Measurements from ENCODE around the gene IKZF3. TPM values are rescaled to one million over a fixed set of nuclear protein-coding genes. Genes with fewer than 3 reads are reported as not detected.
A peak's percentile ranks its signal among the peaks of the same experiment; 100 is the strongest.

IKZF3 gene
- total RNA-seq, 1 donor from 2014 or later: 0.34 TPM

DNA sequence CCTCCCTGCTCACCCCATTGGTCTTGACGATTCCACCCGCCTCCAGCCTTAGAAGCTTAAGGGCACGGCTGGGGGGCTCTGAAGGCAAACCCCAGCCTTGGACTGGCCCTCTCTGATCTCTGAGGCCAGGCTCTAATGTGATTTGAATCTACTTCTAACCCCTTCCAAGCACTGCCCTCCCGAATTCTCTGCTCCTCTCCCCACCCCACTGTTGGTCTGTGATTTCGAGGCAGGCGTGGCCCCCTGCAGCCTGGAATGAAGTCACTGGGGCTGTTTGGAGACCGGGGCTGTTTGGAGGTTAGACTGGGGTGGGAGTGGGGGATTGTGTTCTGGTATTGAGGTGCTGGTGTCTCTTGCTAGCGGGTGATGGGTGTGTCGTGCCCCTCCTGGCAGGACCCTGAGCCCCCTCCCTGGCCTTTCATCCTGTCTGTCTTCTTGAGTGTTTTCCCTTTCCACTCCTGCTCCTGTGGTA lies 124.2 kb downstream of the IKZF3 start:
- peaks cover 15% of the 10 kb centered on the region for H3K4me1 Mint-ChIP-seq (ENCODE audit: low read depth, unreplicated experiment)
- H3K36me3 Mint-ChIP-seq (ENCODE audit: low read depth, unreplicated experiment): peaks cover 4% of the 10 kb centered on the region
- TF ChIP-seq EZH2 (IDR thresholded peaks at IDR 0.05; ENCODE audit: insufficient read depth, low read length): no peak
- TF ChIP-seq, protein P1, sequence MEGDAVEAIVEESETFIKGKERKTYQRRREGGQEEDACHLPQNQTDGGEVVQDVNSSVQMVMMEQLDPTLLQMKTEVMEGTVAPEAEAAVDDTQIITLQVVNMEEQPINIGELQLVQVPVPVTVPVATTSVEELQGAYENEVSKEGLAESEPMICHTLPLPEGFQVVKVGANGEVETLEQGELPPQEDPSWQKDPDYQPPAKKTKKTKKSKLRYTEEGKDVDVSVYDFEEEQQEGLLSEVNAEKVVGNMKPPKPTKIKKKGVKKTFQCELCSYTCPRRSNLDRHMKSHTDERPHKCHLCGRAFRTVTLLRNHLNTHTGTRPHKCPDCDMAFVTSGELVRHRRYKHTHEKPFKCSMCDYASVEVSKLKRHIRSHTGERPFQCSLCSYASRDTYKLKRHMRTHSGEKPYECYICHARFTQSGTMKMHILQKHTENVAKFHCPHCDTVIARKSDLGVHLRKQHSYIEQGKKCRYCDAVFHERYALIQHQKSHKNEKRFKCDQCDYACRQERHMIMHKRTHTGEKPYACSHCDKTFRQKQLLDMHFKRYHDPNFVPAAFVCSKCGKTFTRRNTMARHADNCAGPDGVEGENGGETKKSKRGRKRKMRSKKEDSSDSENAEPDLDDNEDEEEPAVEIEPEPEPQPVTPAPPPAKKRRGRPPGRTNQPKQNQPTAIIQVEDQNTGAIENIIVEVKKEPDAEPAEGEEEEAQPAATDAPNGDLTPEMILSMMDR (IDR thresholded peaks at IDR 0.05; ENCODE audit: insufficient read depth, low read depth, low read length): no peak
- Histone ChIP-seq H3K4me2 (ENCODE audit: low read length) (peak overlapping the region; percentile 76), H3K9me3 (ENCODE audit: insufficient read depth, low read depth, low read length) (no peaks in the 10 kb centered on the region), H3K36me3 (ENCODE audit: insufficient read depth, low read length) (no peaks in the 10 kb centered on the region), H3K4me3 (ENCODE audit: insufficient read depth, low read depth, low read length) (no peak overlapping the region), H3K9ac (ENCODE audit: low read length) (peak overlapping the region; percentile 20), H3K27ac (ENCODE audit: low read depth, low read length) (no peak overlapping the region), H3K4me1 (ENCODE audit: insufficient read depth, low read length) (peaks cover 25% of the 10 kb centered on the region), H4K20me1 (ENCODE audit: insufficient read depth, low read length) (no peaks in the 10 kb centered on the region), H2AFZ (ENCODE audit: low read depth, low read length) (peak overlapping the region; percentile 75), H3K27me3 (ENCODE audit: insufficient read depth, low read length) (peaks cover 9% of the 10 kb centered on the region), H3K79me2 (ENCODE audit: insufficient read depth, low read length) (no peaks in the 10 kb centered on the region)
- H3K27ac Mint-ChIP-seq (ENCODE audit: unreplicated experiment): peak overlapping the region; percentile 93
- FAIRE-seq (no peak), DNase-seq (ENCODE audit: low read depth) (no peak)
- H3K9me3 Mint-ChIP-seq (ENCODE audit: unreplicated experiment): no peaks in the 10 kb centered on the region
- peaks cover 15% of the 10 kb centered on the region for H3K27me3 Mint-ChIP-seq (ENCODE audit: low read depth, unreplicated experiment)
- peak overlapping the region; percentile 55 for H3K4me3 Mint-ChIP-seq (ENCODE audit: unreplicated experiment)

DNA sequence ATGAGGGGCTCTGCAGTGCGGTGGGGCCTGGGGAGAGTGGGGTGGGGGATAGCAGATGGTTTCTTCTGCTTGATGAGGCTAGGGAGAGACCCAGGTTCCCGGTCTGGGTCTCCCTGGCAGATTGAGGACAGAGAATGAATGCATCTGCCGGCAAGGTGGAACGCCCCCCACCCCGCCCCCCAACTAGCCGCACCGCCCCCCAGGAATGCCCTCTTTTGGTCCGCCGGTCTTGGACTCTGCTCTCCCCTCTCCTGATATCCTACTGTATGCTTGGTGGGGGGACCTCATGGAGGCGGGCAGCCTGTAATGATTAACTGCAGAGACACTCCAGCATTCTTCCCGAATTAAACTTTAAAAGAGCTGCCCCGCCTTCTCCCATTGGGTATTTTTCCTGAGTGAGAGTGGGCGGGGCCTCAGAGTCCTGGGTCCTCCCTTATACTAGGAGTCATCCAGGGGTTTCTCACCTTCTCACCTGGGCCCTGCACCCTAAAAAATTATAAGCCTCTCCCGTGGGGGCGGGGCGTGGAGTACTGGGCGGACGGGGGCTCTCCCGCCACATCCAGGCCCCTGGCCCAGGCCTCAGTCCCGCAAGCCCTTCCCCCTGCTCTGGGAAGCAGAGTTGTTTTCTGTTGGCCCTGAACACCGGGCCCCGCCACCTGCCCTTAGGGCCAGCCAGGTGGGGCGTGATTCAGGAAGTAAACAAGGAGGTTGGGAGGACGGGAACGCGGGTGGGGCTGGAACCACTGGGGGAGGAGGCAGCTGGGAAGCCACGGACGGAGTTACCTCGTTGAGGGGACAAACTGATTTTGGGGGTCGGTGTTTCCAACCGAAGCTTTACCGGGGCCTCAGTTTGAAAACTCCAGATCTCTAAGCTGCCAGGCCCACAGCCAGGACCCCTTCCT lies 124.9 kb downstream of the IKZF3 start:
- peaks cover 15% of the 10 kb centered on the region for H3K27me3 Mint-ChIP-seq (ENCODE audit: low read depth, unreplicated experiment)
- DNase-seq (ENCODE audit: low read depth) (no peak), FAIRE-seq (no peak)
- H3K4me2 ChIP-seq (ENCODE audit: low read length): peak overlapping the region; percentile 76
- H3K27ac Mint-ChIP-seq (ENCODE audit: unreplicated experiment): peak overlapping the region; percentile 93
- no peak overlapping the region for H3K4me3 ChIP-seq (ENCODE audit: insufficient read depth, low read depth, low read length)
- peaks cover 4% of the 10 kb centered on the region for H3K36me3 Mint-ChIP-seq (ENCODE audit: low read depth, unreplicated experiment)
- peaks cover 25% of the 10 kb centered on the region for H3K4me1 ChIP-seq (ENCODE audit: insufficient read depth, low read length)
- TF ChIP-seq, protein P1 (IDR thresholded peaks at IDR 0.05; ENCODE audit: insufficient read depth, low read depth, low read length): no peak
- no peak for TF ChIP-seq EZH2 (IDR thresholded peaks at IDR 0.05; ENCODE audit: insufficient read depth, low read length)
- no peaks in the 10 kb centered on the region for H3K9me3 ChIP-seq (ENCODE audit: insufficient read depth, low read depth, low read length)
- no peak overlapping the region for H3K27ac ChIP-seq (ENCODE audit: low read depth, low read length)
- H3K4me3 Mint-ChIP-seq (ENCODE audit: unreplicated experiment): peak overlapping the region; percentile 64
- no peaks in the 10 kb centered on the region for H4K20me1 ChIP-seq (ENCODE audit: insufficient read depth, low read length)
- H3K36me3 ChIP-seq (ENCODE audit: insufficient read depth, low read length): no peaks in the 10 kb centered on the region
- peaks cover 15% of the 10 kb centered on the region for H3K4me1 Mint-ChIP-seq (ENCODE audit: low read depth, unreplicated experiment)
- no peaks in the 10 kb centered on the region for H3K79me2 ChIP-seq (ENCODE audit: insufficient read depth, low read length)
- peaks cover 9% of the 10 kb centered on the region for H3K27me3 ChIP-seq (ENCODE audit: insufficient read depth, low read length)
- peak overlapping the region; percentile 75 for H2AFZ ChIP-seq (ENCODE audit: low read depth, low read length)
- H3K9ac ChIP-seq (ENCODE audit: low read length): no peak overlapping the region
- no peaks in the 10 kb centered on the region for H3K9me3 Mint-ChIP-seq (ENCODE audit: unreplicated experiment)

DNA sequence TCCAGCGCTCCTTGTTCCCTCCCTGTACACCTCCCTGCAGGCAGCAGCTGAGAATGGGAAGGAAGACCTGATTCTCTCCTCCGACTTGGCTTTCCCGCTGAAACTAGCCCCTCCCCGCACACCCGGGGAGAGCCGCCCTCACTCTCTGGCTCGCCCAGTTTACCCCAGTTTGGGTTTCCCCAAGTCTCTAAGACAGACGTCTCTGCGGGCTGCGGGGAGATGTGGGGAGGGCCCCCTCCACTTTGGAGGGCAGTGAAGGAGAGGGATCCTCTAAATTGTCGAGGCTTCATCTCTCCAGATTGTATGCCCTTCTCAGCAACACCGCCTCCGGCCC lies 125.6 kb downstream of the IKZF3 start:
- Histone ChIP-seq H3K4me1 (ENCODE audit: insufficient read depth, low read length) (peaks cover 25% of the 10 kb centered on the region), H3K27ac (ENCODE audit: low read depth, low read length) (no peak overlapping the region), H2AFZ (ENCODE audit: low read depth, low read length) (peak overlapping the region; percentile 56), H3K79me2 (ENCODE audit: insufficient read depth, low read length) (no peaks in the 10 kb centered on the region), H3K4me3 (ENCODE audit: insufficient read depth, low read depth, low read length) (no peak overlapping the region), H3K27me3 (ENCODE audit: insufficient read depth, low read length) (peaks cover 9% of the 10 kb centered on the region), H3K9ac (ENCODE audit: low read length) (no peak overlapping the region), H4K20me1 (ENCODE audit: insufficient read depth, low read length) (no peaks in the 10 kb centered on the region), H3K9me3 (ENCODE audit: insufficient read depth, low read depth, low read length) (no peaks in the 10 kb centered on the region), H3K4me2 (ENCODE audit: low read length) (peak overlapping the region; percentile 67), H3K36me3 (ENCODE audit: insufficient read depth, low read length) (no peaks in the 10 kb centered on the region)
- DNase-seq (ENCODE audit: low read depth): no peak
- Mint-ChIP-seq H3K27me3 (ENCODE audit: low read depth, unreplicated experiment) (peaks cover 15% of the 10 kb centered on the region), H3K36me3 (ENCODE audit: low read depth, unreplicated experiment) (peaks cover 4% of the 10 kb centered on the region), H3K9me3 (ENCODE audit: unreplicated experiment) (no peaks in the 10 kb centered on the region), H3K4me1 (ENCODE audit: low read depth, unreplicated experiment) (peaks cover 15% of the 10 kb centered on the region), H3K4me3 (ENCODE audit: unreplicated experiment) (peak overlapping the region; percentile 45), H3K27ac (ENCODE audit: unreplicated experiment) (no peak overlapping the region)
- no peak for FAIRE-seq
- TF ChIP-seq, protein P1 (IDR thresholded peaks at IDR 0.05; ENCODE audit: insufficient read depth, low read depth, low read length): no peak
- no peak for TF ChIP-seq EZH2 (IDR thresholded peaks at IDR 0.05; ENCODE audit: insufficient read depth, low read length)
